Epithelial cell of proximal tubule (primary cell): Measurements from ENCODE around the gene LMO4. TPM values are rescaled to one million over a fixed set of nuclear protein-coding genes. Genes with fewer than 3 reads are reported as not detected.

Experiments used
- DNase-seq: peaks from one replicate; pipeline ENCODE4 v3.0.0-alpha.2; 2011; ENCODE audit warnings: low read depth
- H3K4me3 ChIP-seq: 2 replicates; pipeline ENCODE4 v1.5.1; 2011; ENCODE audit warnings: low read depth, mild to moderate bottlenecking, low read length
- total RNA-seq: library from RNA; depleted of rRNA; stranded (reverse); fragments of >200 nt; gene quantifications from 2 replicates; pipeline ENCODE4 v1.2.3, GENCODE V29; 2015
- TF ChIP-seq, protein P1 (sequence below): conservative IDR thresholded peaks from 2 replicates; pipeline ENCODE4 v1.5.1; 2012; ENCODE audit warnings: low read depth, mild to moderate bottlenecking, low read length

Gene LMO4
- total RNA-seq, 1 donor from 2014 or later, result 23.4 TPM

- TF ChIP-seq, protein P1, sequence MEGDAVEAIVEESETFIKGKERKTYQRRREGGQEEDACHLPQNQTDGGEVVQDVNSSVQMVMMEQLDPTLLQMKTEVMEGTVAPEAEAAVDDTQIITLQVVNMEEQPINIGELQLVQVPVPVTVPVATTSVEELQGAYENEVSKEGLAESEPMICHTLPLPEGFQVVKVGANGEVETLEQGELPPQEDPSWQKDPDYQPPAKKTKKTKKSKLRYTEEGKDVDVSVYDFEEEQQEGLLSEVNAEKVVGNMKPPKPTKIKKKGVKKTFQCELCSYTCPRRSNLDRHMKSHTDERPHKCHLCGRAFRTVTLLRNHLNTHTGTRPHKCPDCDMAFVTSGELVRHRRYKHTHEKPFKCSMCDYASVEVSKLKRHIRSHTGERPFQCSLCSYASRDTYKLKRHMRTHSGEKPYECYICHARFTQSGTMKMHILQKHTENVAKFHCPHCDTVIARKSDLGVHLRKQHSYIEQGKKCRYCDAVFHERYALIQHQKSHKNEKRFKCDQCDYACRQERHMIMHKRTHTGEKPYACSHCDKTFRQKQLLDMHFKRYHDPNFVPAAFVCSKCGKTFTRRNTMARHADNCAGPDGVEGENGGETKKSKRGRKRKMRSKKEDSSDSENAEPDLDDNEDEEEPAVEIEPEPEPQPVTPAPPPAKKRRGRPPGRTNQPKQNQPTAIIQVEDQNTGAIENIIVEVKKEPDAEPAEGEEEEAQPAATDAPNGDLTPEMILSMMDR, result no peak
- peak; percentile 55 for DNase-seq
- no peak overlapping the region for H3K4me3 ChIP-seq
These were observed 63.8 kb downstream of the LMO4 start for GRCh38 chr1:87392248-87393192.

GRCh38 chr1:87393445-87394085, 64.9 kb downstream of the LMO4 start:
- H3K4me3 ChIP-seq, result no peak overlapping the region
- no peak for DNase-seq
- TF ChIP-seq, protein P1, result no peak

DNA sequence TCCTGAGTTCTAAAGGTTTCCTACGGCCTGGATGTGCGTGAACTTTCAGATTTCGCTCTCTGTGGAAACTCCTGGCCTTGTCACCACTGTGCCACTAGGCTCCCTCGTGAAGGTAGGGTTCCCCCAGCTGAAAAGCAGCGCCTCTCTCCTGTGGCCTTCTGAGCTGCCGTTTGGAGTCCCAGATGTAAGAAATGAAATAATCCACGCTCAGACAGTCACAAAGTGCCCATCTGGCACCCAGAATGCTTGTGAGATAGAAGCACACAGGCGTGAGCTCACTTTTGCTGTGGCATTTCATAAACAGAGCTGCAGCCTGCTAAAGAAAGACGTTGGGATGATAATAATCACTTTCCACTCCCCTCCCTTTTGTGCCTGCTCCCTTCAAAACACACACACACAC, 65.8 kb downstream of the LMO4 start:
- no peak overlapping the region for H3K4me3 ChIP-seq
- no peak for DNase-seq
- TF ChIP-seq, protein P1, result no peak

DNA sequence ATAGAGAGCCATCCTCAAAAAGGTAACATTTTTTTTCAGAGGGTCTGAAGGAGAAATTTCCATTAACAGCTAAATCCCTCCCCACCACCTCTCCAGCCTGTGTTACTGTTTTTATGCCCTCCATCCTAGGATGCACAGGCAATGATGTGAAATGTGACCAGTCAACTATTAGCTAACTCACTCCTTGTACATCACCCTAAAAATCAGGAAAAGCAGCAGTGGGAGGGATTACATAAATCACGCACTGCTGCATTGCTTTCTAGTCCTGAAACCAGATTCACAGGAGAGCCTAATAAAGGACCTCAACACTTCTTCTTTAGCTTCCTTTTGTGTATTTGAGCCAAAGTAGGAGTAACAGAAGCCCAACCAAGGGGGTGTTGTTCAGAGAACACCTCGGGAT, 66.3 kb downstream of the LMO4 start:
- DNase-seq, result no peak
- TF ChIP-seq, protein P1, result no peak
- H3K4me3 ChIP-seq, result no peak overlapping the region
